Subcutaneous adipose tissue (tissue), 4 donors: Measurements from ENCODE around the gene INIP. TPM values are rescaled to one million over a fixed set of nuclear protein-coding genes. Genes with fewer than 3 reads are reported as not detected.

Source experiments
- total RNA-seq, 4 donors: library from RNA; depleted of rRNA; stranded (reverse); fragments of >200 nt; gene quantifications; one replicate each; pipeline ENCODE4 v1.1.0, GENCODE V29; 2016
- TF ChIP-seq, protein P1 (sequence below): fragments of 450-650 bp; IDR thresholded peaks from one replicate; pipeline ENCODE4 v1.5.1; 2016; ENCODE audit warnings: low read depth, mild to moderate bottlenecking, control low read depth, antibody characterized with exemption, moderate library complexity

Gene INIP
- total RNA-seq, 4 donors from 2014 or later, result 14.5 to 30.6 (median 20.2) TPM

- TF ChIP-seq, protein P1, sequence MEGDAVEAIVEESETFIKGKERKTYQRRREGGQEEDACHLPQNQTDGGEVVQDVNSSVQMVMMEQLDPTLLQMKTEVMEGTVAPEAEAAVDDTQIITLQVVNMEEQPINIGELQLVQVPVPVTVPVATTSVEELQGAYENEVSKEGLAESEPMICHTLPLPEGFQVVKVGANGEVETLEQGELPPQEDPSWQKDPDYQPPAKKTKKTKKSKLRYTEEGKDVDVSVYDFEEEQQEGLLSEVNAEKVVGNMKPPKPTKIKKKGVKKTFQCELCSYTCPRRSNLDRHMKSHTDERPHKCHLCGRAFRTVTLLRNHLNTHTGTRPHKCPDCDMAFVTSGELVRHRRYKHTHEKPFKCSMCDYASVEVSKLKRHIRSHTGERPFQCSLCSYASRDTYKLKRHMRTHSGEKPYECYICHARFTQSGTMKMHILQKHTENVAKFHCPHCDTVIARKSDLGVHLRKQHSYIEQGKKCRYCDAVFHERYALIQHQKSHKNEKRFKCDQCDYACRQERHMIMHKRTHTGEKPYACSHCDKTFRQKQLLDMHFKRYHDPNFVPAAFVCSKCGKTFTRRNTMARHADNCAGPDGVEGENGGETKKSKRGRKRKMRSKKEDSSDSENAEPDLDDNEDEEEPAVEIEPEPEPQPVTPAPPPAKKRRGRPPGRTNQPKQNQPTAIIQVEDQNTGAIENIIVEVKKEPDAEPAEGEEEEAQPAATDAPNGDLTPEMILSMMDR, result no peak
These were observed 77.6 kb downstream of the INIP start for GRCh38 chr9:112640311-112640710.

Other genes with a start within 250 kb of the INIP start
- 1 to 10 TPM; 2.0 to 6.2 (median 3.5) TPM for gene KIAA1958, start 231.3 kb downstream of the INIP start, total RNA-seq
- 10 to 100 TPM; 10.1 to 25.3 (median 13.4) TPM for gene SNX30, start 32.6 kb upstream of the INIP start, total RNA-seq
- gene SLC46A2, start 172.8 kb upstream of the INIP start, total RNA-seq, result 1 to 10 TPM in 1 of 4 donors, under 1 TPM in 1, not detected in 2; 0.22 to 3.1 TPM